Type B pancreatic cell (in vitro differentiated cells): Measurements from ENCODE around the gene DGLUCY. TPM values are rescaled to one million over a fixed set of nuclear protein-coding genes. Genes with fewer than 3 reads are reported as not detected.

Source experiments
- DNase-seq: peaks from one replicate; pipeline ENCODE4 v3.0.0; 2021; ENCODE audit warnings: mixed read lengths; ENCODE audit not compliant: unreplicated experiment; ENCODE audit errors: extremely low spot score
- H3K27ac Mint-ChIP-seq: 2 replicates; pipeline ENCODE4 v1.8.0; 2021; ENCODE audit warnings: mild to moderate bottlenecking, mixed read lengths
- H3K27me3 Mint-ChIP-seq: 2 replicates; pipeline ENCODE4 v1.8.0; 2021; ENCODE audit warnings: mixed read lengths
- H3K36me3 Mint-ChIP-seq: 2 replicates; pipeline ENCODE4 v1.8.0; 2021; ENCODE audit warnings: mixed read lengths
- H3K4me1 Mint-ChIP-seq: one replicate; pipeline ENCODE4 v1.8.0; 2021; ENCODE audit warnings: mixed read lengths; ENCODE audit not compliant: unreplicated experiment
- H3K4me3 Mint-ChIP-seq: 2 replicates; pipeline ENCODE4 v1.8.0; 2021; ENCODE audit warnings: mild to moderate bottlenecking, mixed read lengths
- H3K9me3 Mint-ChIP-seq: 2 replicates; pipeline ENCODE4 v1.8.0; 2021; ENCODE audit warnings: mixed read lengths
- total RNA-seq: library from RNA; stranded (reverse); gene quantifications from 2 replicates; pipeline ENCODE4 v1.2.1, GENCODE V29; 2021; ENCODE audit warnings: low replicate concordance
- TF ChIP-seq, protein P1 (sequence below): fragments of 200-600 bp; sonication (generic); conservative IDR thresholded peaks from 2 replicates; pipeline ENCODE4 v1.5.0; 2021; ENCODE audit warnings: antibody characterized with exemption, mild to moderate bottlenecking

The DGLUCY gene
- total RNA-seq, 1 donor from 2014 or later = 37.5 TPM

DNA sequence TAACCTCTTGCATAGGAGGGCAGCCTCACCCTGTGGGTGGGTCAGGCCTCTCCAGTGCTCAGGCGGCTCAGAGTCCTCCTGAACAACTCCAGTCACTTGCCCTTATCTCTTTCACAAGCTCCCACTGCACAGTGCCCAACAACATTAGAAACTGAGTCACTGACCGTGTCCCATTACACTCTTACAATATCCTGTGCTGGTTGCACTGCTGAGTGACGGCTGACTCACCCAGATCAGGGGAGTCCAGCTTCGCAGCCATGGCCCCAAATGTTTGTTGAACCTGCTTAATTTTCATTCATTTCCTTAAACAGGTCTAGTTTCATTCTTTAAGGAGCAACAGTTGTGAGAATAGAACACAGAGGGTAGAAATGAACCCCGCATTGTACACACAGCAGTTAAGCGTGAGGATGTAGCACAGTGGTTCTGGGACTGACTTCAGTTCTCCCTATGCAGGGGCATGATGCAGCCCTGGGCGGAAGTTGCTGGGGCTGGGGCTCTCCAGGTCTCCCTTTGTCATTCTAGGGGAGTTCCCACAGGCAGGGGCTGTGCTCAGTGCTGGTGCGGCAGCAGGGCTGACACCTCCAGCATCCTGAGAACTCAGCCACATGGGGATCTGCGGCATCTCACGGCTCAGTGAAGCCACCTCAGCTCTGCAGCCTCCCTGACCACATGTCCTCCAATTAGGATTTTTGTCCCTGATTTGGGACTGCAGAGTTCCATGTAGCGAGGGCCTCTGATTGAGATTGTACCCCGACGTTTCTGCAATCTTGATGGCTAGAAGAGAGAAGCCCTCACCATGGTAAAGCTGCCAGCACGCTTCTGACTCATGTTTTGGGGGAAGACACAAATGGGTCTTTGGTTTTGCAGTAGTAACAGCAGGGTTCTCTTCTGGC, 114.5 kb downstream of the DGLUCY start:
- DNase-seq = no peak
- Mint-ChIP-seq H3K9me3 (no peaks in the 10 kb centered on the region), H3K4me1 (no peaks in the 10 kb centered on the region), H3K36me3 (peaks cover 17% of the 10 kb centered on the region), H3K27ac (peak overlapping the region; percentile 12), H3K4me3 (no peak overlapping the region), H3K27me3 (no peaks in the 10 kb centered on the region)
- TF ChIP-seq, protein P1, sequence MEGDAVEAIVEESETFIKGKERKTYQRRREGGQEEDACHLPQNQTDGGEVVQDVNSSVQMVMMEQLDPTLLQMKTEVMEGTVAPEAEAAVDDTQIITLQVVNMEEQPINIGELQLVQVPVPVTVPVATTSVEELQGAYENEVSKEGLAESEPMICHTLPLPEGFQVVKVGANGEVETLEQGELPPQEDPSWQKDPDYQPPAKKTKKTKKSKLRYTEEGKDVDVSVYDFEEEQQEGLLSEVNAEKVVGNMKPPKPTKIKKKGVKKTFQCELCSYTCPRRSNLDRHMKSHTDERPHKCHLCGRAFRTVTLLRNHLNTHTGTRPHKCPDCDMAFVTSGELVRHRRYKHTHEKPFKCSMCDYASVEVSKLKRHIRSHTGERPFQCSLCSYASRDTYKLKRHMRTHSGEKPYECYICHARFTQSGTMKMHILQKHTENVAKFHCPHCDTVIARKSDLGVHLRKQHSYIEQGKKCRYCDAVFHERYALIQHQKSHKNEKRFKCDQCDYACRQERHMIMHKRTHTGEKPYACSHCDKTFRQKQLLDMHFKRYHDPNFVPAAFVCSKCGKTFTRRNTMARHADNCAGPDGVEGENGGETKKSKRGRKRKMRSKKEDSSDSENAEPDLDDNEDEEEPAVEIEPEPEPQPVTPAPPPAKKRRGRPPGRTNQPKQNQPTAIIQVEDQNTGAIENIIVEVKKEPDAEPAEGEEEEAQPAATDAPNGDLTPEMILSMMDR = no peak

DNA sequence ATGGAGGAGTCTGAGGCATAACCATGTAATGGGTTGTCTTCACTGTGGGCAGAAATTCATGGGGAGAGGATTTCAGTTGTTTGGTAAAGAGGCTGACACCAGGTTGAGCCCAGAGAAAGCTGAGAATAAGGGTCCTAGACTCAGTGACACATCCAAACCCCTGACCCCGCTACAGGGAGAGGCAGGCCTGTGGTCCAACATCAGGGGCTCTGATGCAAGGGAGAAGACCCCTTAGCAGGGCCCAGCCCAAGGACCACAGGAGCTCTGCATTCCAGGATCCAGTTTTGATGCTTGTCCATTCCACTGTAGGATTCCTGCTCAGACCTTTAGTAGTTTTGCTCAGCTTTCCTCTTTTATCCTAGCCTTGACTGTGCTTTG, 115.1 kb downstream of the DGLUCY start:
- Mint-ChIP-seq H3K27ac (no peak overlapping the region), H3K4me1 (no peaks in the 10 kb centered on the region), H3K36me3 (peaks cover 17% of the 10 kb centered on the region), H3K9me3 (no peaks in the 10 kb centered on the region), H3K4me3 (no peak overlapping the region), H3K27me3 (no peaks in the 10 kb centered on the region)
- TF ChIP-seq, protein P1 = no peak
- DNase-seq = no peak

DNA sequence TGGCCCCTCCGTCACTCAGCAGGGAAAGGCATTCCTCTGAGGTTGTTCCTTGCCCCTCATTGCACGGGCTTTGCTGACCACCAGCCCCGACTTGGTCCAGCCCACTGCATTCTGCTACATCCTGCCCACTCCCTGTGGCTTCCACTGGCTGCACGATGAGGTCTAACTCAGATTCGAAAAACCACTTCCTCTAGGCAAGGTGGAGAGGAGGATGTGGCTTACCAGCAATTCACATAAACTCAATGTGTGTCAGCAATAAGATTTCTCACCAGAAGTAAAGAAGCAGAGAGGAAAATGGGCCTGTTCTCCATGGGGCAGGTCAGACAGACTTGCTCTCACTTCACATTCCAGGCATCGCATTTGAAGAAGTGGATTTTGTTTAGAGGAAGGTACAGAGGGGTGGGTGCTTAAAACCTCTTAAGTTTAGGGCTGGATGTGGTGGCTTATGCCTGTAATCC, 115.9 kb downstream of the DGLUCY start:
- Mint-ChIP-seq H3K4me1 (no peaks in the 10 kb centered on the region), H3K4me3 (no peak overlapping the region), H3K9me3 (no peaks in the 10 kb centered on the region), H3K27ac (no peak overlapping the region), H3K27me3 (no peaks in the 10 kb centered on the region), H3K36me3 (peaks cover 17% of the 10 kb centered on the region)
- no peak for DNase-seq
- TF ChIP-seq, protein P1 = no peak

DNA sequence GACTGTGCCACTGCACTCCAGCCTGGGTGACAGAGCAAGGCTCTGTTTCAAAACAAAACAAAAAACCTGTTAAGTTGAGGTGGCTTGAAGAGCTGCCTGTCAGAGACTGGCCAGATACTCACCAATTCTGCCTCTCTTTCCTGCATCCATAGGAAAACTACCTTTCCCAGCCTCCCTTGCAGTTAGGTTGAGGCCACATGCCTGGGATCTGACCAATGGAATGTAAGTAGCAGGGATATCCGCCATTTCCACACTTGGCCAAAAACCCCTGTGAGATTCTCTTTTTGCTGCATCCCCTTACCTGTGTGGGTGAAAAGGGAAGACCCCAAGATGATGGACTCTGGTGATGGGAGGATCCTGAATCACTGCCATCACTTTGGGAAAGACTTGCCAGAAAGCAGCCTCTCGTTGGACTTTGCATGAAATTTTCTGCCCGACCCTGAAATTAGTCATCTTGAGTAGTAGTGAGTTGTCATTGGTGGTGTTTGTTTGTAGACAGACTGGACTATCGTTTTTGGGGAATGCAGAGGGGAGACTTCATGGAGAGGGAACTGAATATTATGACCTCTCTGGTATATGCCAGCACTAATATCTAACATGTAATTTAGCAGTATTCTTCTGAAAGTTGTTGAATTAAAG, 116.6 kb downstream of the DGLUCY start:
- H3K4me3 Mint-ChIP-seq = no peak overlapping the region
- H3K4me1 Mint-ChIP-seq = no peaks in the 10 kb centered on the region
- peaks cover 17% of the 10 kb centered on the region for H3K36me3 Mint-ChIP-seq
- DNase-seq = no peak
- TF ChIP-seq, protein P1 = no peak
- no peaks in the 10 kb centered on the region for H3K27me3 Mint-ChIP-seq
- H3K9me3 Mint-ChIP-seq = no peaks in the 10 kb centered on the region
- no peak overlapping the region for H3K27ac Mint-ChIP-seq

- Mint-ChIP-seq H3K4me3 (no peak overlapping the region), H3K27me3 (no peaks in the 10 kb centered on the region), H3K27ac (no peak overlapping the region), H3K9me3 (no peaks in the 10 kb centered on the region), H3K36me3 (peaks cover 15% of the 10 kb centered on the region), H3K4me1 (no peaks in the 10 kb centered on the region)
- DNase-seq = no peak
- TF ChIP-seq, protein P1 = no peak
These were observed 117.6 kb downstream of the DGLUCY start for GRCh38 chr14:91231446-91231845.
